H9 (cell line): ENCODE measurements around the gene EPM2A. TPM values are rescaled to one million over a fixed set of nuclear protein-coding genes. Genes with fewer than 3 reads are reported as not detected.

Experiments used
- DNase-seq: peaks from one replicate; pipeline ENCODE4 v3.0.0-alpha.2; 2017
- H2AFZ ChIP-seq: one replicate; pipeline ENCODE4 v1.6.1; 2013; ENCODE audit warnings: mild to moderate bottlenecking, low read length, control low read depth, moderate library complexity
- H2AK5ac ChIP-seq: 2 replicates; pipeline ENCODE4 v1.6.1; 2013; ENCODE audit warnings: low read length, control low read depth, mixed read lengths; ENCODE audit not compliant: insufficient read length
- H2BK120ac ChIP-seq: one replicate; pipeline ENCODE4 v1.6.1; 2013; ENCODE audit warnings: low read depth, mild to moderate bottlenecking, low read length, control low read depth, inconsistent platforms; ENCODE audit not compliant: poor library complexity, severe bottlenecking
- H2BK12ac ChIP-seq: 2 replicates; pipeline ENCODE4 v1.6.1; 2013; ENCODE audit warnings: low read length, control low read depth, mixed read lengths, low read depth; ENCODE audit not compliant: insufficient read length
- H2BK15ac ChIP-seq: 2 replicates; pipeline ENCODE4 v1.6.1; 2013; ENCODE audit warnings: low read depth, low read length, control low read depth
- H2BK20ac ChIP-seq: one replicate; pipeline ENCODE4 v1.6.1; 2013; ENCODE audit warnings: low read depth, mild to moderate bottlenecking, low read length, control low read depth, inconsistent platforms; ENCODE audit not compliant: poor library complexity, severe bottlenecking
- H2BK5ac ChIP-seq: 2 replicates; pipeline ENCODE4 v1.6.1; 2013; ENCODE audit warnings: low read length, control low read depth, mixed read lengths; ENCODE audit not compliant: insufficient read length
- H3K14ac ChIP-seq: 2 replicates; pipeline ENCODE4 v1.6.1; 2013; ENCODE audit warnings: low read length, control low read depth; ENCODE audit not compliant: insufficient read depth
- H3K18ac ChIP-seq: 2 replicates; pipeline ENCODE4 v1.6.1; 2013; ENCODE audit warnings: low read depth, mild to moderate bottlenecking, mixed read lengths, low read length, control low read depth; ENCODE audit not compliant: insufficient read length
- H3K23ac ChIP-seq: 2 replicates; pipeline ENCODE4 v1.6.1; 2013; ENCODE audit warnings: low read length, control low read depth, mixed read lengths, low read depth; ENCODE audit not compliant: insufficient read length
- H3K23me2 ChIP-seq: 2 replicates; pipeline ENCODE4 v1.6.1; 2013; ENCODE audit warnings: low read depth, mild to moderate bottlenecking, mixed read lengths, low read length, control low read depth; ENCODE audit not compliant: insufficient read length, poor library complexity, severe bottlenecking
- H3K27ac ChIP-seq: 2 replicates; pipeline ENCODE4 v1.5.1; 2013; ENCODE audit warnings: low read length, control low read depth, mixed read lengths, low read depth; ENCODE audit not compliant: insufficient read length
- H3K27me3 ChIP-seq: 2 replicates; pipeline ENCODE4 v1.6.1; 2013; ENCODE audit warnings: low read length, control low read depth, inconsistent platforms; ENCODE audit not compliant: insufficient read depth
- H3K4ac ChIP-seq: 2 replicates; pipeline ENCODE4 v1.6.1; 2013; ENCODE audit warnings: low read depth, mild to moderate bottlenecking, control low read depth, inconsistent platforms, low read length, moderate library complexity
- H3K4me1 ChIP-seq: 2 replicates; pipeline ENCODE4 v1.6.1; 2013; ENCODE audit warnings: low read length, control low read depth, inconsistent platforms; ENCODE audit not compliant: insufficient read depth
- H3K4me2 ChIP-seq: 2 replicates; pipeline ENCODE4 v1.6.1; 2013; ENCODE audit warnings: low read length, control low read depth, mixed read lengths; ENCODE audit not compliant: insufficient read length, insufficient read depth
- H3K56ac ChIP-seq: 2 replicates; pipeline ENCODE4 v1.6.1; 2013; ENCODE audit warnings: low read depth, mild to moderate bottlenecking, mixed read lengths, low read length, control low read depth; ENCODE audit not compliant: insufficient read length
- H3K79me1 ChIP-seq: 2 replicates; pipeline ENCODE4 v1.6.1; 2013; ENCODE audit warnings: low read depth, mild to moderate bottlenecking, moderate library complexity, low read length, control low read depth, inconsistent platforms; ENCODE audit not compliant: insufficient read depth, poor library complexity, severe bottlenecking
- H3K79me2 ChIP-seq: 2 replicates; pipeline ENCODE4 v1.6.1; 2013; ENCODE audit warnings: low read length, control low read depth, inconsistent platforms; ENCODE audit not compliant: insufficient read depth
- H3K9ac ChIP-seq: 2 replicates; pipeline ENCODE4 v1.6.1; 2013; ENCODE audit warnings: low read length, control low read depth, mixed read lengths; ENCODE audit not compliant: insufficient read length; ENCODE audit errors: extremely low read depth
- H3K9me3 ChIP-seq: one replicate; pipeline ENCODE4 v1.6.1; 2013; ENCODE audit warnings: low read depth, low read length, inconsistent platforms; ENCODE audit not compliant: control insufficient read depth
- H3T11ph ChIP-seq: one replicate; pipeline ENCODE4 v1.6.1; 2013; ENCODE audit warnings: mild to moderate bottlenecking, low read length, control low read depth, inconsistent platforms
- H4K20me1 ChIP-seq: one replicate; pipeline ENCODE4 v1.6.1; 2013; ENCODE audit not compliant: control insufficient read depth, insufficient read length, insufficient read depth
- H4K5ac ChIP-seq: 2 replicates; pipeline ENCODE4 v1.6.1; 2013; ENCODE audit warnings: low read depth, mild to moderate bottlenecking, mixed read lengths, low read length, control low read depth; ENCODE audit not compliant: insufficient read length
- H4K8ac ChIP-seq: replicated peaks from 2 replicates; pipeline ENCODE4 v1.6.1; 2013; ENCODE audit warnings: low read length, control low read depth, mixed read lengths, low read depth; ENCODE audit not compliant: insufficient read length
- H4K91ac ChIP-seq: 2 replicates; pipeline ENCODE4 v1.6.1; 2013; ENCODE audit warnings: low read depth, mild to moderate bottlenecking, moderate library complexity, mixed read lengths, low read length, control low read depth; ENCODE audit not compliant: insufficient read length
- H3K27ac Mint-ChIP-seq, 3 experiments: 2 replicates in 2 of 3; 3 replicates in 1 of 3; pipeline ENCODE4 v1.8.0; 2020 to 2021; ENCODE audit warnings: mixed read lengths in 3 of 3, mild to moderate bottlenecking in 1 of 3, moderate library complexity in 1 of 3
- H3K27me3 Mint-ChIP-seq: 2 replicates; pipeline ENCODE4 v1.8.0; 2021; ENCODE audit warnings: low read depth, mild to moderate bottlenecking, moderate library complexity, mixed read lengths
- H3K36me3 Mint-ChIP-seq, 3 experiments: 2 replicates in 2 of 3; 3 replicates in 1 of 3; pipeline ENCODE4 v1.8.0; 2020 to 2021; ENCODE audit warnings: low read depth in 3 of 3, mixed read lengths in 3 of 3; ENCODE audit not compliant: insufficient read depth in 1 of 3
- H3K4me1 Mint-ChIP-seq, 2 experiments: 2 replicates each; pipeline ENCODE4 v1.8.0; 2020; ENCODE audit warnings: mixed read lengths in 2 of 2
- H3K4me3 Mint-ChIP-seq, 2 experiments: 2 replicates in 1 of 2; 3 replicates in 1 of 2; pipeline ENCODE4 v1.8.0; 2020 to 2021; ENCODE audit warnings: mild to moderate bottlenecking in 2 of 2, mixed read lengths in 2 of 2, moderate library complexity in 1 of 2
- H3K9me3 Mint-ChIP-seq, 2 experiments: 2 replicates in 1 of 2; 3 replicates in 1 of 2; pipeline ENCODE4 v1.8.0; 2020; ENCODE audit warnings: mild to moderate bottlenecking in 2 of 2, mixed read lengths in 2 of 2, moderate library complexity in 1 of 2
- WGBS: extraction: QIAGEN DNeasy Blood & Tissue Kit; methylation state at CpG from one replicate; pipeline ENCODE4 v1.1.7; 2013; ENCODE audit warnings: missing lambda C conversion rate, low lambda C conversion rate, mixed read lengths; ENCODE audit not compliant: insufficient read length; ENCODE audit errors: extremely low coverage; 5-methylcytosine and 5-hydroxymethylcytosine counted together
- total RNA-seq: library from RNA; stranded (reverse); gene quantifications from 2 replicates; pipeline ENCODE4 v1.2.1, GENCODE V29; 2021
- TF ChIP-seq, protein P1 (sequence below): fragments of 200-600 bp; sonication (generic); conservative IDR thresholded peaks from 3 replicates; pipeline ENCODE4 v1.8.0; 2021; ENCODE audit warnings: antibody characterized with exemption, mild to moderate bottlenecking

Gene EPM2A
- total RNA-seq, 1 experiment from 2014 or later: 8.2 TPM

DNA sequence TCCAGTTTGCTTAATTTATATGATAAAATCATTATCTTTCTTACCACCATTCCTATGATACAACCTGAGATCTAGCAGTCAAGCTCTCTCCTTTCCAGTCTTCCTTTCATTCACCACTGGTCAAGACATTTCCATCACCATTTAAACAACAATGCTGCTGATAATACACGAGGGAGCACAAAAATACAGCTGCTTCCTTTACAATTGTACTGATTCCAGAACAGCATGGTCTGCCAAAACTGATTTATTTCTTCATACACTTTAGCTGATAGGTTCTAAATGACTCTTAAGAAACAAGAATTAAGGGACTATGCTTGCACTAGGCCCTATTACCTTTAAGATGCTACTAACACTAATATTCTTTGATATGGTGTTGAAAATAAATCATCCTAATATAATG lies 65.0 kb downstream of the EPM2A start:
- Histone ChIP-seq H3K56ac (no peak overlapping the region), H4K91ac (no peak overlapping the region), H4K20me1 (no peaks in the 10 kb centered on the region), H3K4me1 (no peaks in the 10 kb centered on the region; the same call in 1 of the 2 replicates), H2BK15ac (no peak overlapping the region), H3K4me2 (no peak overlapping the region), H3K79me1 (no peaks in the 10 kb centered on the region), H3T11ph (no peak overlapping the region), H3K9ac (no peak overlapping the region), H4K8ac (no peak overlapping the region), H3K27me3 (no peaks in the 10 kb centered on the region), H2AFZ (no peak overlapping the region), H3K4ac (no peak overlapping the region), H2BK20ac (no peak overlapping the region), H2BK120ac (no peak overlapping the region), H3K27ac (no peak overlapping the region), H3K23ac (no peak overlapping the region), H3K14ac (no peak overlapping the region), H3K18ac (no peak overlapping the region), H4K5ac (no peak overlapping the region), H3K79me2 (no peaks in the 10 kb centered on the region), H2BK5ac (no peak overlapping the region), H2AK5ac (no peak overlapping the region), H3K23me2 (no peaks in the 10 kb centered on the region), H2BK12ac (no peak overlapping the region), H3K9me3 (no peaks in the 10 kb centered on the region)
- Mint-ChIP-seq H3K9me3 (no peaks in the 10 kb centered on the region), H3K36me3 (peaks cover 2 to 9% (median 4%) of the 10 kb centered on the region in 3 experiments; a peak in 3 of 7 replicates), H3K4me3 (no peak overlapping the region), H3K27ac (no peak overlapping the region), H3K4me1 (peaks cover 7 to 8% of the 10 kb centered on the region in 2 experiments; a peak in 3 of 4 replicates), H3K27me3 (no peaks in the 10 kb centered on the region)
- WGBS: no CpG with 5 or more reads among the region's 1 CpG
- TF ChIP-seq, protein P1, sequence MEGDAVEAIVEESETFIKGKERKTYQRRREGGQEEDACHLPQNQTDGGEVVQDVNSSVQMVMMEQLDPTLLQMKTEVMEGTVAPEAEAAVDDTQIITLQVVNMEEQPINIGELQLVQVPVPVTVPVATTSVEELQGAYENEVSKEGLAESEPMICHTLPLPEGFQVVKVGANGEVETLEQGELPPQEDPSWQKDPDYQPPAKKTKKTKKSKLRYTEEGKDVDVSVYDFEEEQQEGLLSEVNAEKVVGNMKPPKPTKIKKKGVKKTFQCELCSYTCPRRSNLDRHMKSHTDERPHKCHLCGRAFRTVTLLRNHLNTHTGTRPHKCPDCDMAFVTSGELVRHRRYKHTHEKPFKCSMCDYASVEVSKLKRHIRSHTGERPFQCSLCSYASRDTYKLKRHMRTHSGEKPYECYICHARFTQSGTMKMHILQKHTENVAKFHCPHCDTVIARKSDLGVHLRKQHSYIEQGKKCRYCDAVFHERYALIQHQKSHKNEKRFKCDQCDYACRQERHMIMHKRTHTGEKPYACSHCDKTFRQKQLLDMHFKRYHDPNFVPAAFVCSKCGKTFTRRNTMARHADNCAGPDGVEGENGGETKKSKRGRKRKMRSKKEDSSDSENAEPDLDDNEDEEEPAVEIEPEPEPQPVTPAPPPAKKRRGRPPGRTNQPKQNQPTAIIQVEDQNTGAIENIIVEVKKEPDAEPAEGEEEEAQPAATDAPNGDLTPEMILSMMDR: no peak
- no peak for DNase-seq
